Smooth muscle cell (in vitro differentiated cells): ENCODE measurements around the gene DNLZ. TPM values are rescaled to one million over a fixed set of nuclear protein-coding genes. Genes with fewer than 3 reads are reported as not detected.

Experiments used
- DNase-seq: peaks from one replicate; lab custom pipeline; 2025; ENCODE audit not compliant: unreplicated experiment; lab: John Stamatoyannopoulos, UW
- H2AFZ ChIP-seq: fragments of 200-600 bp; sonication (generic); 2 replicates; pipeline ENCODE4 v1.6.0; 2016; ENCODE audit warnings: antibody characterized with exemption, low read depth, mild to moderate bottlenecking
- H3F3A ChIP-seq: fragments of 200-600 bp; sonication (generic); 2 replicates; pipeline ENCODE4 v1.6.0; 2017; ENCODE audit warnings: antibody characterized with exemption, low read depth
- H3K27ac ChIP-seq: fragments of 200-600 bp; sonication (generic); 2 replicates; pipeline ENCODE4 v1.5.1; 2016; ENCODE audit warnings: low read depth, mild to moderate bottlenecking
- H3K27me3 ChIP-seq: fragments of 200-600 bp; sonication (generic); 2 replicates; pipeline ENCODE4 v1.6.1; 2016; ENCODE audit warnings: low read depth, mild to moderate bottlenecking
- H3K36me3 ChIP-seq: fragments of 200-600 bp; sonication (generic); 2 replicates; pipeline ENCODE4 v1.5.1; 2016; ENCODE audit warnings: low read depth
- H3K4me1 ChIP-seq: fragments of 200-600 bp; sonication (generic); 2 replicates; pipeline ENCODE4 v1.5.1; 2016; ENCODE audit warnings: low read depth
- H3K4me2 ChIP-seq: fragments of 200-600 bp; sonication (generic); 2 replicates; pipeline ENCODE4 v1.6.0; 2016; ENCODE audit warnings: mild to moderate bottlenecking
- H3K4me3 ChIP-seq: fragments of 200-600 bp; sonication (generic); 2 replicates; pipeline ENCODE4 v1.5.1; 2016; ENCODE audit warnings: mild to moderate bottlenecking
- H3K79me2 ChIP-seq: fragments of 200-600 bp; sonication (generic); 2 replicates; pipeline ENCODE4 v1.6.0; 2016; ENCODE audit warnings: low read depth, mild to moderate bottlenecking
- H3K9ac ChIP-seq: fragments of 200-600 bp; sonication (generic); 2 replicates; pipeline ENCODE4 v1.6.0; 2016; ENCODE audit warnings: low read depth
- H3K9me3 ChIP-seq: fragments of 200-600 bp; sonication (generic); replicated peaks from 2 replicates; pipeline ENCODE4 v1.5.1; 2016; ENCODE audit warnings: low read depth
- H4K20me1 ChIP-seq: fragments of 200-600 bp; sonication (generic); 2 replicates; pipeline ENCODE4 v1.6.0; 2016; ENCODE audit warnings: low read depth
- CTCF ChIP-seq: fragments of 200-600 bp; sonication (generic); IDR thresholded peaks from 2 replicates; pipeline ENCODE4 v1.5.1; 2017; ENCODE audit warnings: borderline replicate concordance, mild to moderate bottlenecking, antibody characterized with exemption; ENCODE audit not compliant: insufficient read depth, poor library complexity, severe bottlenecking
- WGBS: methylation state at CpG from one replicate; pipeline ENCODE4 v1.1.7; 2016; ENCODE audit warnings: low lambda C conversion rate; 5-methylcytosine and 5-hydroxymethylcytosine counted together
- polyA plus RNA-seq: library from polyadenylated mRNA; unstranded; fragments of >200 nt; fragmentation: Nextera tagmentation; extraction: Ambion mirVana; gene quantifications from 2 replicates; pipeline ENCODE4 v1.2.1, GENCODE V29; 2016
- total RNA-seq: library from RNA; depleted of rRNA; stranded (reverse); fragments of >200 nt; gene quantifications from 2 replicates; pipeline ENCODE4 v1.2.3, GENCODE V29; 2014

Gene DNLZ
- total and polyA plus RNA-seq, 2 experiments from 2014 or later, result 19.0 to 31.5 TPM

DNA sequence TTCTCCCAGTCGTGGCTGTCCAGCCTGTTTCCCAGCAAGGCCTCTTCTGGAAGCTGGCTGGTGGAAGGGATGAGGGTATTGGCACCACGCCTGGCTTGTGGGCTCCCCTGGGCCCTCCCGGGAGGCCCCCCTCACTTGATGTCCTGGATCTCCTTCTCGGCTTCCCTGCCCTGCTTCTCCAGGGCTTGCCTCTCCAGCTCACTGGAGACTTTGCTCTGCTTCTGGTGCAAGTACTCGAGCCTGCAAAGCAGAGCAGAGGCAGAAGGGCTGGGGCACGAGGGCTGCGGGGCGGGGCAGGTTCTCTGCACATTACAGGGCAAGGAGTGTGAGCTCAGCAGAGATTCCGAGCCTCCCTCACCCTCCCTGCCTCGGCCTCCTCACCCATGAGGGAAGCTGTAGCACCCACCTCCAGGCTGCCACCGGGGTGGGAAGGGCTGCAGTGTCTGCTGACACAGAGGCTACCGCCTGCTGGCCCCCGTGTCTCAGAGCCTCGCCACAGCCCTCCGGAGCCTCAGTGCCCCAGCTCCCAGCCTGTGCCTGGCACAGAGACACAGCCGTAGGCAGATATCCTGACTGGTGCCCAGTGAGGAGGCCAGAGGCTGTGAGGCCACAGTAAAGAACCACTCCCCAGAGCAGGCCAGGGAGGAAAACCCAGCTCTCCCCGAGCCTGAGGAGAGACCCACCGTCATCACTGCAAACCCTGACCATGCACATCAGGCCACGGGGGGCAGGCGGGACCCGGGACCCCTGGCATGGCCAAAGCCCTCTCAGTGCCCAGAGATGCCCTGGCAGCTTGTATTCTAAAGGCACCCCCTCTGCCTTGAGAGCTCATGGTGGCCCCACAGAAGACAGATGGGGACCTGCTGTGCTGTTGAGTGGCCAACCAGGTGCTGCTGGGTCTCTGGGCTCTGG is 29.2 kb upstream of the DNLZ start:
- Histone ChIP-seq H2AFZ (no peak overlapping the region), H3K4me1 (no peaks in the 10 kb centered on the region), H3K9ac (no peak overlapping the region), H3K4me3 (no peak overlapping the region), H3K79me2 (no peaks in the 10 kb centered on the region), H3K36me3 (peaks cover 3% of the 10 kb centered on the region), H4K20me1 (peaks cover 5% of the 10 kb centered on the region), H3F3A (no peaks in the 10 kb centered on the region), H3K9me3 (no peaks in the 10 kb centered on the region), H3K27me3 (no peaks in the 10 kb centered on the region), H3K4me2 (no peak overlapping the region), H3K27ac (no peak overlapping the region)
- DNase-seq, result no peak
- WGBS, result 97% methylated on average over 20 of the region's 21 CpGs
- no peak for TF ChIP-seq CTCF

GRCh38 chr9:136391737-136392537 is 28.4 kb upstream of the DNLZ start:
- DNase-seq, result no peak
- Histone ChIP-seq H3K4me3 (no peak overlapping the region), H3K4me2 (no peak overlapping the region), H3K9me3 (no peaks in the 10 kb centered on the region), H4K20me1 (peaks cover 5% of the 10 kb centered on the region), H3F3A (no peaks in the 10 kb centered on the region), H3K4me1 (no peaks in the 10 kb centered on the region), H3K9ac (no peak overlapping the region), H3K79me2 (no peaks in the 10 kb centered on the region), H3K27ac (no peak overlapping the region), H3K27me3 (no peaks in the 10 kb centered on the region), H3K36me3 (peaks cover 3% of the 10 kb centered on the region), H2AFZ (no peak overlapping the region)
- TF ChIP-seq CTCF, result no peak
- WGBS, result 97% methylated on average over 28 of the region's 28 CpGs

- no peak for TF ChIP-seq CTCF
- H3K9ac ChIP-seq, result no peak overlapping the region
- H3K4me3 ChIP-seq, result no peak overlapping the region
- DNase-seq, result no peak
- no peaks in the 10 kb centered on the region for H3K9me3 ChIP-seq
- H3K27me3 ChIP-seq, result no peaks in the 10 kb centered on the region
- peaks cover 5% of the 10 kb centered on the region for H4K20me1 ChIP-seq
- no peaks in the 10 kb centered on the region for H3K79me2 ChIP-seq
- H3K4me1 ChIP-seq, result no peaks in the 10 kb centered on the region
- H3K4me2 ChIP-seq, result no peak overlapping the region
- H3K27ac ChIP-seq, result no peak overlapping the region
- peaks cover 3% of the 10 kb centered on the region for H3K36me3 ChIP-seq
- no peak overlapping the region for H2AFZ ChIP-seq
- no peaks in the 10 kb centered on the region for H3F3A ChIP-seq
- WGBS, result 98% methylated on average over 14 of the region's 14 CpGs
Measured at GRCh38 chr9:136389396-136389795, 25.9 kb upstream of the DNLZ start.
